ENCODE results near the gene ATF4. TPM values are rescaled to one million over a fixed set of nuclear protein-coding genes. Genes with fewer than 3 reads are reported as not detected.

ATF4 gene
- total RNA-seq, 1 experiment from 2014 or later, result 608 TPM

- BruUV-seq (replicated peaks), result no TSS peak
- Histone ChIP-seq H3K4me3 (replicated peaks in 1 of 2; ENCODE audit: low read depth in 1 of 2, low read length in 2 of 2) (no peak overlapping the region), H3K36me3 (ENCODE audit: control insufficient read depth in 1 of 2, insufficient read depth in 2 of 2, low read length in 2 of 2) (peaks cover 39 to 57% of the 10 kb centered on the region in 2 experiments), H3K4me2 (ENCODE audit: low read length) (no peak overlapping the region), H3K9me2 (ENCODE audit: insufficient read depth) (no peaks in the 10 kb centered on the region), H3K9ac (ENCODE audit: low read length) (no peak overlapping the region), H3K27ac (ENCODE audit: low read depth, low read length) (0 out of 2 replicates have a peak overlapping the region, but pooled peaks have one; percentile 99), H3K9me3 (ENCODE audit: control insufficient read depth in 1 of 2, insufficient read depth in 1 of 2, low read depth in 1 of 2, low read length in 2 of 2) (no peaks in the 10 kb centered on the region), H4K20me1 (ENCODE audit: insufficient read depth) (peaks cover 19% of the 10 kb centered on the region; the same call in 1 of the 2 replicates), H2AFZ (ENCODE audit: low read depth, low read length, poor library complexity, severe bottlenecking) (no peak overlapping the region), H3K4me1 (ENCODE audit: control insufficient read depth in 1 of 2, insufficient read depth in 2 of 2, low read length in 2 of 2) (peaks cover 15 to 30% of the 10 kb centered on the region in 2 experiments), H3K79me2 (ENCODE audit: insufficient read depth, low read length) (peaks cover 67% of the 10 kb centered on the region), H3K27me3 (ENCODE audit: insufficient read depth, low read length) (no peaks in the 10 kb centered on the region)
- CTCF ChIA-PET, result interaction anchor here (1.1 to 2.3 kb wide), 3 partner anchors 11 to 21 kb away, joined by 4 to 12 read pairs (median 6); partner anchors contain the start of gene MIEF1
- intact Hi-C loops (cut with micrococcal nuclease), result no loop called here
- RAD21 ChIA-PET (ENCODE audit: low non-redundant PET in 1 of 2, low total read pairs in 2 of 2, uncharacterized antibody in 2 of 2, unreplicated experiment in 2 of 2), result no interaction called here
- POLR2A ChIA-PET, result interaction anchor here (0.8 to 1.6 kb wide), 3 partner anchors 10 to 21 kb away, joined by 3 to 5 read pairs (median 5); partner anchors contain the start of gene MIEF1
- TF ChIP-seq POLR2AphosphoS5 (IDR thresholded peaks at IDR 0.05; ENCODE audit: low read depth, low read length) (no peak), MAX (IDR thresholded peaks at IDR 0.05) (no peak), CTCF (IDR thresholded peaks at IDR 0.05 in 2 of 3, conservative IDR thresholded peaks at IDR 0.05 in 1 of 3; ENCODE audit: borderline replicate concordance in 1 of 3, insufficient read depth in 1 of 3, low read depth in 2 of 3, low read length in 2 of 3) (no peak), RAD21 (IDR thresholded peaks at IDR 0.05; ENCODE audit: low read depth) (no peak), ZFX (IDR thresholded peaks at IDR 0.05) (no peak), SIN3A (IDR thresholded peaks at IDR 0.05; ENCODE audit: low read depth) (no peak)
- ATAC-seq (no peak), DNase-seq (ENCODE audit: low read depth, low spot score) (no peak)
Measured at GRCh38 chr22:39517470-39517869, 2.9 kb upstream of the ATF4 start.
